K562 (cell line): ENCODE results near the gene DGKK. TPM values are rescaled to one million over a fixed set of nuclear protein-coding genes. Genes with fewer than 3 reads are reported as not detected.

Experiments
- ATAC-seq: fragments of 200-7000 bp; cut with Tn5 transposase; 3 replicates; pipeline ENCODE4 v1.9.1; 2020; ENCODE audit warnings: moderate library complexity
- BruUV-seq: library from RNA; stranded (reverse); fragments of 400-500 nt; replicated peaks from 2 replicates; lab custom pipeline; 2021; lab: Mats Ljungman, UMichigan
- CTCF ChIA-PET: fragments of 300-600 bp; formaldehyde crosslinking; extraction: SDS; loops from one replicate; lab custom pipeline; 2021; ENCODE audit warnings: low intra/inter-chr PET ratio; lab: Yijun Ruan, JAX
- POLR2A ChIA-PET: fragments of 300-600, 350-650 bp; sonication (Branson Sonifier 250); formaldehyde crosslinking; extraction: SDS; loops from one replicate; lab custom pipeline; 2021; ENCODE audit warnings: antibody characterized with exemption, inconsistent platforms; lab: Yijun Ruan, JAX
- DNase-seq, 4 experiments: peaks; one replicate each; pipeline versions ENCODE4 v3.0.0 to v3.0.0-alpha.2; 2011 to 2018; ENCODE audit warnings: low spot score in 3 of 4, mixed read lengths in 3 of 4; ENCODE audit errors: extremely low read depth in 1 of 4
- FAIRE-seq: peaks from 2 replicates; lab custom pipeline; 2011; peaks lifted over from hg19 to GRCh38; lab: Jason Lieb, UNC
- H2AFZ ChIP-seq: 2 replicates; pipeline ENCODE4 v1.6.0; 2011; ENCODE audit warnings: low read depth, low read length, control low read depth, inconsistent platforms
- H3K27ac ChIP-seq: fragments of 200-600 bp; 3 replicates; pipeline ENCODE4 v1.8.0; 2011; ENCODE audit warnings: low read depth, mild to moderate bottlenecking, control low read depth, inconsistent platforms, low read length, moderate library complexity, mixed read lengths; ENCODE audit errors: extremely low read depth
- H3K27me3 ChIP-seq, 2 experiments: fragments of 300-600 bp in 1 of 2; 2 replicates in 1 of 2; 3 replicates in 1 of 2; pipeline versions ENCODE4 v1.6.0 to v1.8.0; 2011; ENCODE audit warnings: inconsistent platforms in 2 of 2, low read length in 2 of 2, mild to moderate bottlenecking in 1 of 2, mixed read lengths in 1 of 2, moderate library complexity in 1 of 2; ENCODE audit not compliant: control insufficient read depth in 2 of 2, insufficient read depth in 2 of 2
- H3K36me3 ChIP-seq: fragments of 300-600 bp; 3 replicates; pipeline ENCODE4 v1.8.0; 2011; ENCODE audit warnings: mild to moderate bottlenecking, low read length, inconsistent platforms; ENCODE audit not compliant: control insufficient read depth, insufficient read depth
- H3K4me1 ChIP-seq, 2 experiments: fragments of 200-600 bp in 1 of 2; replicated peaks in 1 of 2; 2 replicates in 1 of 2; 3 replicates in 1 of 2; pipeline versions ENCODE4 v1.5.1 to v1.8.0; 2011; ENCODE audit warnings: inconsistent platforms in 2 of 2, low read length in 2 of 2, mild to moderate bottlenecking in 1 of 2, mixed read lengths in 1 of 2, moderate library complexity in 1 of 2; ENCODE audit not compliant: control insufficient read depth in 2 of 2, insufficient read depth in 2 of 2
- H3K4me2 ChIP-seq: 2 replicates; pipeline ENCODE4 v1.6.1; 2011; ENCODE audit warnings: low read length, control low read depth, inconsistent platforms, mixed read lengths; ENCODE audit not compliant: insufficient read depth
- H3K4me3 ChIP-seq: fragments of 200-600 bp; sonication (generic), shearing (Covaris generic); 2 replicates; pipeline ENCODE4 v1.5.1; 2016; ENCODE audit warnings: control low read depth, inconsistent platforms
- H3K79me2 ChIP-seq: fragments of 200-600 bp; 3 replicates; pipeline ENCODE4 v1.8.0; 2011; ENCODE audit warnings: low read length, inconsistent platforms; ENCODE audit not compliant: control insufficient read depth, insufficient read depth
- H3K9ac ChIP-seq, 2 experiments: 2 replicates each; pipeline versions ENCODE4 v1.6.0 to v1.6.1; 2011; ENCODE audit warnings: low read depth in 2 of 2, low read length in 2 of 2, control low read depth in 1 of 2, inconsistent platforms in 1 of 2, mild to moderate bottlenecking in 1 of 2, mixed read lengths in 1 of 2; ENCODE audit not compliant: insufficient read depth in 1 of 2
- H3K9me1 ChIP-seq: one replicate; pipeline ENCODE4 v1.6.0; 2011; ENCODE audit warnings: inconsistent platforms, mild to moderate bottlenecking, low read length, moderate library complexity; ENCODE audit not compliant: control insufficient read depth, insufficient read depth
- H3K9me3 ChIP-seq: replicated peaks from 2 replicates; pipeline ENCODE4 v1.5.1; 2011; ENCODE audit warnings: low read depth, low read length, inconsistent platforms; ENCODE audit not compliant: control insufficient read depth, insufficient read depth
- H4K20me1 ChIP-seq: replicated peaks from 2 replicates; pipeline ENCODE4 v1.6.1; 2011; ENCODE audit warnings: low read length, inconsistent platforms, mixed read lengths; ENCODE audit not compliant: control insufficient read depth, insufficient read depth
- CLOCK ChIP-seq: fragments of 250-450 bp; sonication (Bioruptor Pico); IDR thresholded peaks from 2 replicates; pipeline ENCODE4 v1.4.0; 2020; ENCODE audit warnings: mild to moderate bottlenecking, moderate library complexity, borderline replicate concordance
- DLX4 ChIP-seq: fragments of 250-450 bp; sonication (Bioruptor Pico); IDR thresholded peaks from 2 replicates; pipeline ENCODE4 v1.6.1; 2021; ENCODE audit warnings: mild to moderate bottlenecking
- KLF16 ChIP-seq: IDR thresholded peaks from 2 replicates; pipeline ENCODE4 v1.6.1; 2016; ENCODE audit warnings: antibody characterized with exemption
- MNT ChIP-seq, 2 experiments: fragments of 450-650 bp; conservative IDR thresholded peaks; 2 replicates each; pipeline ENCODE4 v1.6.1; 2017; ENCODE audit warnings: mild to moderate bottlenecking in 2 of 2, moderate library complexity in 2 of 2
- NFIC ChIP-seq: fragments of 450-650 bp; IDR thresholded peaks from 2 replicates; pipeline ENCODE4 v1.6.1; 2017; ENCODE audit warnings: mild to moderate bottlenecking, inconsistent platforms
- ZNF280B ChIP-seq: fragments of 250-450 bp; sonication (Bioruptor Pico); IDR thresholded peaks from 2 replicates; pipeline ENCODE4 v1.5.1; 2021; ENCODE audit warnings: mild to moderate bottlenecking
- WGBS: fragments of 100-300 bp; shearing (Covaris generic); methylation state at CpG from one replicate; pipeline ENCODE4 v1.1.6; 2016; ENCODE audit warnings: low coverage, mixed read lengths; ENCODE audit not compliant: insufficient coverage; ENCODE audit errors: missing lambda C conversion rate; 5-methylcytosine and 5-hydroxymethylcytosine counted together
- in situ Hi-C: fragments of 300-500 bp; cut with MboI; formaldehyde crosslinking; loops from 4 replicates; pipeline ENCODE4 v1.15.0; 2018; ENCODE audit warnings: inconsistent platforms, mixed read lengths
- intact Hi-C: fragments of 100-400 bp; cut with micrococcal nuclease; formaldehyde crosslinking; loops from 2 replicates; pipeline ENCODE4 v1.14.2; 2022
- polyA plus RNA-seq, 8 experiments: library from polyadenylated mRNA; depleted of rRNA in 4 of 8; stranded (reverse) in 5 of 8; unstranded in 3 of 8; fragments of >200 nt; fragmentation: Nextera tagmentation in 2 of 8; fragmentation: Illumina TruSeq in 1 of 8; extraction: Ambion mirVana in 2 of 8; extraction: Trizol in 1 of 8; gene quantifications; 2 replicates each; pipeline versions ENCODE4 v1.2.1 to v1.2.3, GENCODE V29; 2011 to 2014; ENCODE audit warnings: inconsistent platforms in 1 of 8, missing spikeins in 1 of 8
- total RNA-seq, 7 experiments: library from RNA; depleted of rRNA in 6 of 7; stranded (reverse); fragments of >200 nt in 6 of 7; fragmentation: Illumina TruSeq in 2 of 7; extraction: Trizol in 2 of 7; gene quantifications; 2 replicates each; pipeline versions ENCODE4 v1.2.1 to v1.2.3, GENCODE V29; 2011 to 2021; ENCODE audit warnings: low replicate concordance in 1 of 7

The DGKK gene
- total and polyA plus RNA-seq, 9 of the 15 experiments (the other 6 are each of a cell fraction or from before 2014, with no cell fraction given) = not detected

- no peaks in the 10 kb centered on the region for H4K20me1 ChIP-seq
- H3K4me3 ChIP-seq = no peak overlapping the region
- FAIRE-seq (no peak), DNase-seq (no peak), ATAC-seq (no peak)
- no peaks in the 10 kb centered on the region for H3K79me2 ChIP-seq
- no TSS peak for BruUV-seq
- POLR2A ChIA-PET = no interaction called here
- H3K4me1 ChIP-seq = no peaks in the 10 kb centered on the region
- no peaks in the 10 kb centered on the region; a peak in 1 of 5 replicates for H3K27me3 ChIP-seq
- no peaks in the 10 kb centered on the region for H3K9me3 ChIP-seq
- TF ChIP-seq DLX4 = no peak
- no peak for TF ChIP-seq ZNF280B (CRISPR knock-in tag)
- no peak for TF ChIP-seq NFIC
- no peak for TF ChIP-seq KLF16
- no peak for TF ChIP-seq MNT (conservative IDR thresholded peaks at IDR 0.05)
- TF ChIP-seq CLOCK = no peak
- H2AFZ ChIP-seq = no peak overlapping the region
- no peak overlapping the region for H3K27ac ChIP-seq
- in situ Hi-C loops (no loop called here), intact Hi-C loops (no loop called here)
- no peak overlapping the region for H3K9ac ChIP-seq
- no peaks in the 10 kb centered on the region for H3K9me1 ChIP-seq
- no peaks in the 10 kb centered on the region for H3K36me3 ChIP-seq
- 0% methylated on average over 2 of the region's 7 CpGs for WGBS
- CTCF ChIA-PET = no interaction called here
- no peak overlapping the region for H3K4me2 ChIP-seq
These were observed 44.2 kb upstream of the DGKK start for GRCh38 chrX:50514811-50515210.
